Mammary epithelial cell (primary cell): ENCODE measurements around the gene ATP23.

Experiments
- CTCF ChIP-seq, 2 donors: IDR thresholded peaks in 1 of 2; conservative IDR thresholded peaks in 1 of 2; 2 replicates each; pipeline ENCODE4 v1.5.1; 2011 to 2012; ENCODE audit warnings: inconsistent platforms in 2 of 2, low read length in 2 of 2, mild to moderate bottlenecking in 2 of 2, control low read depth in 1 of 2, low read depth in 1 of 2; ENCODE audit not compliant: insufficient read depth in 1 of 2; ENCODE audit errors: extremely low read depth in 1 of 2
- EZH2 ChIP-seq: IDR thresholded peaks from 2 replicates; pipeline ENCODE4 v1.6.1; 2012; ENCODE audit warnings: low read length, inconsistent platforms, borderline replicate concordance

DNA sequence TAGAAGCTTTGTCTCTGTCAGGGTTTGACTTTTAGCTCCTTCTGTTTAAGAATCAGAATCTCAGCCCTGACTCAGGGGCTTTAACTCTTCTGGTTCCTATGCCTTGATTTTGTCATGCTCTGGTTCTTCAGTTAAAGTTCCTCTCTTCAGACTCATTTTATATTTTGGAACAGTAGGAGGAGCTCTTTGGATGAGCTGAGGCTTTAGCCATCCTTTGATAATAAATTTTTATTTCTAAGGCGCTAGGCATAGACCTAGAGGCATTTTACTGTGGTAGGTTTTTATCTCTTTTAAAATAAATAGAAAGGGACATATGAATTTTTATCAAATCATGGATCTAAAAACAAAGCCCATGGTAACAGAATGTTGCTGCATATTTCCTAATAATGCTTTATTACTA, 51.7 kb downstream of the ATP23 start:
- TF ChIP-seq CTCF (conservative IDR thresholded peaks at IDR 0.05 in 1 of 2, IDR thresholded peaks at IDR 0.05 in 1 of 2; ENCODE audit: extremely low read depth in 1 of 2, insufficient read depth in 1 of 2, low read depth in 1 of 2, low read length in 2 of 2) (no peak), EZH2 (no peak)
